Mammary epithelial cell (primary cell): ENCODE data around the gene NRAS.

Experiments
- CTCF ChIP-seq, 2 donors: IDR thresholded peaks in 1 of 2; conservative IDR thresholded peaks in 1 of 2; 2 replicates each; pipeline ENCODE4 v1.5.1; 2011 to 2012; ENCODE audit warnings: inconsistent platforms in 2 of 2, low read length in 2 of 2, mild to moderate bottlenecking in 2 of 2, control low read depth in 1 of 2, low read depth in 1 of 2; ENCODE audit not compliant: insufficient read depth in 1 of 2; ENCODE audit errors: extremely low read depth in 1 of 2
- EZH2 ChIP-seq: IDR thresholded peaks from 2 replicates; pipeline ENCODE4 v1.6.1; 2012; ENCODE audit warnings: low read length, inconsistent platforms, borderline replicate concordance

- no peak for TF ChIP-seq CTCF (conservative IDR thresholded peaks at IDR 0.05 in 1 of 2, IDR thresholded peaks at IDR 0.05 in 1 of 2; ENCODE audit: extremely low read depth in 1 of 2, insufficient read depth in 1 of 2, low read depth in 1 of 2, low read length in 2 of 2)
- no peak for TF ChIP-seq EZH2
Measured at GRCh38 chr1:114676115-114676514, 40.5 kb downstream of the NRAS start.
